Measurements from ENCODE around the gene RABL6.
"Not testable (repeated sequence)": the region's sequence is repeated elsewhere in the genome, so short reads cannot be mapped to it uniquely, and the experiment has no call there.

The RABL6 gene

GRCh38 chr9:136807281-136808074 lies at the start of gene RABL6:
TSS of gene RABL6 (plus strand) at chr9:136807948. CDS start at chr9:136808197, 249 bp downstream.
- no peak for FAIRE-seq

GRCh38 chr9:136759001-136759400 lies 48.7 kb upstream of the RABL6 start:
- no peak for FAIRE-seq

GRCh38 chr9:136759436-136760325 lies 48.1 kb upstream of the RABL6 start:
- no peak for FAIRE-seq

- no peak for FAIRE-seq
These were observed 47.3 kb upstream of the RABL6 start for GRCh38 chr9:136760424-136760823.

- FAIRE-seq: peak; percentile 47
These were observed 46.8 kb upstream of the RABL6 start for GRCh38 chr9:136760834-136761544.

GRCh38 chr9:136761545-136761981 lies 46.2 kb upstream of the RABL6 start:
- FAIRE-seq: no peak

GRCh38 chr9:136762221-136762691 lies 45.5 kb upstream of the RABL6 start:
- FAIRE-seq: no peak

- FAIRE-seq: no peak
These were observed 44.7 kb upstream of the RABL6 start for GRCh38 chr9:136762915-136763648.

GRCh38 chr9:136763649-136764035 lies 44.1 kb upstream of the RABL6 start:
- no peak for FAIRE-seq

GRCh38 chr9:136764301-136764891 lies 43.4 kb upstream of the RABL6 start, which contains the start of gene LCN15:
TSS of gene LCN15 (minus strand) at chr9:136764518. CDS start at chr9:136764488, 30 bp downstream.
- no peak for FAIRE-seq

GRCh38 chr9:136765041-136765440 lies 42.7 kb upstream of the RABL6 start:
- no peak for FAIRE-seq

GRCh38 chr9:136765745-136766409 lies 41.9 kb upstream of the RABL6 start:
- not testable (repeated sequence) for FAIRE-seq

- FAIRE-seq: peak; percentile 54
These were observed 41.2 kb upstream of the RABL6 start for GRCh38 chr9:136766410-136767120.

- no peak for FAIRE-seq
These were observed 38.0 kb upstream of the RABL6 start for GRCh38 chr9:136769710-136770191.

GRCh38 chr9:136771907-136772415 lies 35.8 kb upstream of the RABL6 start:
- no peak for FAIRE-seq

- FAIRE-seq: no peak
These were observed 34.2 kb upstream of the RABL6 start for GRCh38 chr9:136773386-136774044.

- FAIRE-seq: no peak
These were observed 33.2 kb upstream of the RABL6 start for GRCh38 chr9:136774416-136775045.

- FAIRE-seq: no peak
These were observed 32.6 kb upstream of the RABL6 start for GRCh38 chr9:136775191-136775590.

GRCh38 chr9:136776947-136777346 lies 30.8 kb upstream of the RABL6 start:
- no peak for FAIRE-seq
